Naive thymus-derived CD8-positive, alpha-beta T cell (primary cell): ENCODE results near the gene KCTD14. TPM values are rescaled to one million over a fixed set of nuclear protein-coding genes. Genes with fewer than 3 reads are reported as not detected.
A peak's percentile ranks its signal among the peaks of the same experiment; 100 is the strongest.
"Not testable (repeated sequence)": the region's sequence is repeated elsewhere in the genome, so short reads cannot be mapped to it uniquely, and the experiment has no call there.

Experiments used
- ATAC-seq, 2 donors: fragments of 150-1000 bp; cut with Tn5 transposase in 1 of 2; sonication (Bioruptor Pico), chemical (Tn5 transposase) in 1 of 2; 1 replicate in 1 of 2; 2 replicates in 1 of 2; pipeline ENCODE4 v1.10.0; 2021; ENCODE audit warnings: mild to moderate bottlenecking in 2 of 2, moderate library complexity in 2 of 2
- POLR2A ChIA-PET: fragments of 350-600 bp; sonication (Branson Sonifier 250); formaldehyde crosslinking; loops from one replicate; lab custom pipeline; 2021; ENCODE audit warnings: antibody characterized with exemption; lab: Charles Lee
- DNase-seq, 10 donors: peaks; one replicate each; pipeline versions ENCODE4 v3.0.0 to v3.0.0-alpha.2; 2020 to 2022
- H3K27ac Mint-ChIP-seq, 10 donors: one replicate each; pipeline ENCODE4 v1.8.0; 2020 to 2022; ENCODE audit warnings: mild to moderate bottlenecking in 10 of 10, mixed read lengths in 10 of 10, moderate library complexity in 4 of 10, inconsistent platforms in 1 of 10
- H3K27me3 Mint-ChIP-seq, 5 donors: one replicate each; pipeline ENCODE4 v1.8.0; 2021 to 2022; ENCODE audit warnings: mixed read lengths in 5 of 5
- H3K36me3 Mint-ChIP-seq, 3 donors: one replicate each; pipeline ENCODE4 v1.8.0; 2020 to 2022; ENCODE audit warnings: mixed read lengths in 3 of 3, mild to moderate bottlenecking in 2 of 3, inconsistent platforms in 1 of 3
- H3K4me1 Mint-ChIP-seq, 4 donors: one replicate each; pipeline ENCODE4 v1.8.0; 2021 to 2022; ENCODE audit warnings: mixed read lengths in 4 of 4
- H3K4me3 Mint-ChIP-seq, 10 donors: one replicate each; pipeline ENCODE4 v1.8.0; 2020 to 2022; ENCODE audit warnings: mild to moderate bottlenecking in 10 of 10, mixed read lengths in 10 of 10, moderate library complexity in 6 of 10, inconsistent platforms in 1 of 10
- H3K9me3 Mint-ChIP-seq, 9 donors: one replicate each; pipeline ENCODE4 v1.8.0; 2020 to 2022; ENCODE audit warnings: mixed read lengths in 9 of 9, mild to moderate bottlenecking in 3 of 9, inconsistent platforms in 1 of 9, moderate library complexity in 1 of 9
- polyA plus RNA-seq, 3 donors: library from polyadenylated mRNA; unstranded; fragments of 300-500 nt; fragmentation: Illumina TruSeq; gene quantifications; one replicate each; pipeline ENCODE4 v1.2.3, GENCODE V29; 2021
- total RNA-seq, 8 experiments: library from RNA in 2 of 8; stranded (reverse) in 2 of 8; gene quantifications; one replicate each; pipeline ENCODE4 v1.2.3 and lab custom pipeline; 2021 to 2026

The KCTD14 gene
- total and polyA plus RNA-seq, 5 experiments from 2014 or later: 0.13 to 0.36 (median 0.33) TPM; not detected in 2

DNA sequence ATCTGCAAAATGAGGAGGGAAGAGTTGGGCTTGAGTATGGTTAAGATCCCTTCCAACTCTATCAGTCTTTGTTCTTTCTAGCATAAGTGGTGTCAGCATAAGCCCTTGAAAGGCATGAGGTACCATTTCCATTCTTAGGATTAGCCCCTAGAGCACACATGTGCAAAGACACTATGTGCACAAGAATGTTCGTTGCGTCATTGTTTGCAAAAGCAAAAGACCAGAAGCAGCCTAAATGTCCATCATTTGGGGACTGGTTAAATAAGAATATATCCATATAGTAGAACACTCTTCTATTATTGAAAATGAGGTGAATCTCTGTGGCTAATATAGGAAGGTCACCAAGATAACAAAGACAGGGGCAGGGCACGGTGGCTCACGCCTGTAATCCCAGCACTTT, 10.0 kb upstream of the KCTD14 start:
- no peaks in the 10 kb centered on the region for H3K36me3 Mint-ChIP-seq
- ATAC-seq: no peak
- H3K4me3 Mint-ChIP-seq: no peak overlapping the region
- H3K27ac Mint-ChIP-seq: no peak overlapping the region
- no peaks in the 10 kb centered on the region for H3K9me3 Mint-ChIP-seq
- H3K4me1 Mint-ChIP-seq: no peaks in the 10 kb centered on the region
- POLR2A ChIA-PET: no interaction called here
- DNase-seq: no peak
- no peaks in the 10 kb centered on the region for H3K27me3 Mint-ChIP-seq

DNA sequence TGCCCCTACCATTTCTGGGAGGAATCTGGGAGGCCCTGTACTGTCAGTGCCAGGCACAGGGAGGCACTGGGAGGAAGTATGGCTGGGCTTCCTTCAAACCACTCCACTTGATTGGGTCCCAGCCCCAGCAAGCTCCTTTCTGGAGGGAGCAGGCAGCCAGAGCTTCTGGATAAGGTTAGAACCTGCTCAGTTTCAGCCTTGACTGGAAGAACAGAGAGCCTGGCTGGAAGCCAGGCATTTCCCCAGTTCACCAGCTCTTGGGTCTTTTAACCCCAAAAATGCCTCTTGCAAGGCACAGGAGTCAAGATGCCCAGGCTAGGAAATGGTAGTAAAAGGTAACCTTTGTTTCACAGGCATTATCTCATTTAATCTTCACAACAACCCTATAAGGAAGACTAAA, 9.0 kb upstream of the KCTD14 start:
- Mint-ChIP-seq H3K27me3 (no peaks in the 10 kb centered on the region), H3K4me1 (no peaks in the 10 kb centered on the region), H3K27ac (no peak overlapping the region), H3K4me3 (no peak overlapping the region), H3K9me3 (no peaks in the 10 kb centered on the region), H3K36me3 (no peaks in the 10 kb centered on the region)
- no peak for DNase-seq
- ATAC-seq: no peak
- POLR2A ChIA-PET: no interaction called here

DNA sequence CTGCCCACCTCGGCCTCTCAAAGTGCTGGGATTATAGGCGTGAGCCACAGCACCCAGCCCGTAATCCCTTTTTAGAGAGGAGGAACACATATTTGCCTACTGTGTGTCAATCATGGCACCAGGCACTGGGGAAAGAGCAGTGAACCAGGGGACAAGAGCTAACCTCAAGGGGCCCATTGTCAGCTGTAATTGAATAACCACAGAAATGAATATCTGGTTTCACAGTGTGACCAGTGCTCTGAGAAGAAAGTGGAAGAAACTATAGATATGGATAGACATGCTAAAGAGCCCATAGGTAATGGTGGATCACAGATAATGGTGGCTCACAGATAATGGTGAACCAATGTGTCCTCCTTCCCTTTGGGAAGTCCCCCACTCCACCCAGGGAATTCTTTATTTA, 8.6 kb upstream of the KCTD14 start:
- no peaks in the 10 kb centered on the region for H3K9me3 Mint-ChIP-seq
- no peak for DNase-seq
- no peaks in the 10 kb centered on the region for H3K4me1 Mint-ChIP-seq
- H3K27me3 Mint-ChIP-seq: no peaks in the 10 kb centered on the region
- H3K27ac Mint-ChIP-seq: no peak overlapping the region
- POLR2A ChIA-PET: no interaction called here
- H3K36me3 Mint-ChIP-seq: no peaks in the 10 kb centered on the region
- no peak overlapping the region for H3K4me3 Mint-ChIP-seq
- ATAC-seq: no peak

DNA sequence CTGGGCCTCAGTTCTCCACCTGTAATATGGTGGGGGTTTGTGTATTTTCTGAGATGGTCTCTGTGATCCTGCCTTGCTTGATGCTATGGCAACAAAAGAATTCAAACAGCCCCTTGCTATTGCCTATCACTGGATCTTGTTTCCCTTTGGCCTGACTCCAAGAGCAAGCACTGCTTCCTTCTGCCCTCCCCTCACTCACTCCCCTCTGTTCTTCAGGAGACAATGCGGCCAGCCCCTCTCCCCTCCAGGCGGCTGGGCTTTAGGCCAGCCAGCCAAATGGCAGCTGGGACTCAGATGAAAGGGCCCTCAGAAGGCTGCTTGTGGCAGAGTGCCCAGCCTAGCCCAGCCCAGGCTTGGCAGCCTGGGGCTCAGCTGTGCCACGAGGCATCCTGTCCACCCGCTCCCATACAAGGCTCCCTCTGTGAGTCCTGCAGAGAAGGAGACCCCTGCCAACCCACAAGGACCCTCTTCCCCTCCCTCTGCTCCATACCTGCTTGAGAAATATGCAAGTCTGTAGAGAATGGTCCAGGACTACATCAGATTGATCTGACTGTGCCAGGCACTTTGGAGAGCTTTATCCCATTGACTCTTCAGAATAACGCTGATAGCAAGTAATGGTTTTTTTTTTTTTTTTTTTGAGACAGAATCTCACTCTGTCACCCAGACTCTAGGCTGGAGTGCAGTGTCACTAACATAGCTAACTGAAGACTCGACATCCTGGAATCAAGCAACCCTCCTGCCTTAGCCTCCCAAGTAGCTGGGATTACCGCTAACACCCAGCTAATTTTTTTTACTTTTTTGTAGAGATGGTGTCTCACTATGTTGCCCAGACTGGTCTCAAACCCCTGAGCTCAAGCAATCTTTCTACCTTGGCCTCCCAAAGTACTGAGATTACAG, 7.6 kb upstream of the KCTD14 start:
- Mint-ChIP-seq H3K9me3 (no peaks in the 10 kb centered on the region), H3K36me3 (no peaks in the 10 kb centered on the region), H3K27ac (peak overlapping the region in 1 of 10 donors; percentile 69), H3K27me3 (no peaks in the 10 kb centered on the region), H3K4me1 (no peaks in the 10 kb centered on the region), H3K4me3 (no peak overlapping the region)
- no peak for ATAC-seq
- DNase-seq: no peak
- POLR2A ChIA-PET: no interaction called here

DNA sequence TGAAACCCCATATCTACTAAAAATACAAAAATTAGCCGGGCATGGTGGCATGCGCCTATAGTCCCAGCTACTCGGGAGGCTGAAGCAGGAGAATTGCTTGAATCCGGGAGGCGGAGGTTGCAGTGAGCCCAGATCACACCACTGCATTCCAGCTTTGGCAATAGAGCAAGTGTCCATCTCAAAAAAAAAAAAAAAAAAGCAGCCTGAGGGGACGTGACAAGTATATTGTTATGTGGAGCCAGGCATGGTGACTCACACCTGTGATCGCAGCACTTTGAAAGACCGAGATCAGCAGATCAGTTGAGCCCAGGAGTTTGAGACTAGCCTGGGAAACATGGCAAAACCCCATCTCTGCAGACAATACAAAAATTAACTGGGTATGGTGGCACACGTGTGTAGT, 5.3 kb upstream of the KCTD14 start:
- H3K36me3 Mint-ChIP-seq, H3K4me3 Mint-ChIP-seq, DNase-seq, H3K27me3 Mint-ChIP-seq, H3K9me3 Mint-ChIP-seq, ATAC-seq, H3K4me1 Mint-ChIP-seq, H3K27ac Mint-ChIP-seq, POLR2A ChIA-PET: not testable (repeated sequence)

DNA sequence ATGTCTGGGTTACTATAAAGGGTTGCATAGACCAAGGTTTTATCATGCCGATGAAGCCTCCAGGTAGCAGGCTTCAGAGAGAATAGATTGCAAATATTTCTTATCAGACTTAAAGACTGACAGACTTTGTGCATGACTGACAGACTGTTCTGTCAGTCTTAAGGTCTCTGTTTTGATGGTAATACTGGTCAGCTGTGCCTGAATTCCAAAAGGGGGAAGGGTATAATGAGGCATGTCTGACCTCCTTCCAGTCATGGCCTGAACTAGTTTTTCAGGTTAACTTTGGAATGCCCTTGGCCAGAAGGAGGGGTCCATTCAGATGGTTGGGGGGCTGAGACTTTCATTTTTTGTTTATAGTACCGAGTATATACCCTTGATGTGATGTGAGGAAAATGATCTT, 4.7 kb upstream of the KCTD14 start:
- Mint-ChIP-seq H3K27ac (peak overlapping the region in 1 of 10 donors; percentile 19), H3K27me3 (peaks cover 5 to 14% (median 6%) of the 10 kb centered on the region in 5 donors), H3K36me3 (no peaks in the 10 kb centered on the region), H3K9me3 (no peaks in the 10 kb centered on the region), H3K4me3 (no peak overlapping the region), H3K4me1 (peaks cover under 1 to 3% (median 1%) of the 10 kb centered on the region in 4 donors)
- DNase-seq (no peak), ATAC-seq (no peak)
- POLR2A ChIA-PET: no interaction called here

DNA sequence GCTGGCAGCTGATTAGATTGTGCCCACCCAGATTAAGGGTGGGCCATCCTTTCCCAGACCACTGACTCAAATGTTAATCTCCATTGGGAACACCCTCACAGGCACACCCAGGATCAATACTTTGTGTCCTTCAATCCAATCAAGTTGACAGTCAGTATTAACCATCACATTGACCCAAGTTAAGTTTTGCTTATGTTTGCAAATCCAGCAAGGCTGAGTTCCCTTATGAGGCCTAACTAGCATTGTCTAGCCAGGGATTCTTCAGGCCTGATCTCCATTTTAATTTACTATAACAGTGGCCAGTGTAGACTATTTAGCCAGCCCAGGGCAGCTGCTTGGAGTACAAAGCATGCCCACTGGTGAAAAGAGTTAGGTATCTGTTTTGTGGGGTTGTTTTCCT, 2.3 kb upstream of the KCTD14 start:
- POLR2A ChIA-PET: interaction anchor here (0.7 kb wide), 1 partner anchor 16 kb away, joined by 4 read pairs; no protein-coding TSS in a partner anchor
- Mint-ChIP-seq H3K4me3 (no peak overlapping the region), H3K27me3 (peaks cover 12 to 28% (median 17%) of the 10 kb centered on the region in 5 donors), H3K27ac (no peak overlapping the region), H3K9me3 (no peaks in the 10 kb centered on the region), H3K36me3 (no peaks in the 10 kb centered on the region), H3K4me1 (peaks cover 2 to 7% (median 3%) of the 10 kb centered on the region in 4 donors)
- ATAC-seq: no peak
- no peak for DNase-seq

DNA sequence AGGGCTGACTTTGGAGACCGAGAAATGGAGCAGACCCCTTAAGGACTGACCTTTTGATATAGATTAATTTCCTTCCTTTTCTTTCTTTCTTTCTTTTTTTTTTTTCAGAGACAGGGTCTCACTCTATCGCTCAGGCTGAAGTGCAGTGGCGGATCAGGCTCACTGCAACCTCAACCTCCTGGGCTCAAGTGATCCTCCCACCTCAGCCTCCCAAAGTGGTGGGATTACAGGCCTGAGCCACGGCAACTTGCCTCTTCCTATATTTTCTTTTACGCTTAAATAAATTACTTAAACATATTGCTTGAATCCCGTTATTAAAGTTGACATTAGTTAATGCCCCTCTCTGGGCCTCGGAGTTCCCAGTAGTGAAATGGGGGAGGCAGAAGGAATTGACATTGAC, 350 bp upstream of the KCTD14 start:
- peaks cover 2 to 7% (median 3%) of the 10 kb centered on the region in 4 donors for H3K4me1 Mint-ChIP-seq
- H3K27me3 Mint-ChIP-seq: peaks cover 12 to 28% (median 21%) of the 10 kb centered on the region in 5 donors
- no peak for DNase-seq
- H3K4me3 Mint-ChIP-seq: no peak overlapping the region
- no peak overlapping the region for H3K27ac Mint-ChIP-seq
- no peaks in the 10 kb centered on the region for H3K9me3 Mint-ChIP-seq
- H3K36me3 Mint-ChIP-seq: no peaks in the 10 kb centered on the region
- POLR2A ChIA-PET: no interaction called here
- ATAC-seq: no peak

DNA sequence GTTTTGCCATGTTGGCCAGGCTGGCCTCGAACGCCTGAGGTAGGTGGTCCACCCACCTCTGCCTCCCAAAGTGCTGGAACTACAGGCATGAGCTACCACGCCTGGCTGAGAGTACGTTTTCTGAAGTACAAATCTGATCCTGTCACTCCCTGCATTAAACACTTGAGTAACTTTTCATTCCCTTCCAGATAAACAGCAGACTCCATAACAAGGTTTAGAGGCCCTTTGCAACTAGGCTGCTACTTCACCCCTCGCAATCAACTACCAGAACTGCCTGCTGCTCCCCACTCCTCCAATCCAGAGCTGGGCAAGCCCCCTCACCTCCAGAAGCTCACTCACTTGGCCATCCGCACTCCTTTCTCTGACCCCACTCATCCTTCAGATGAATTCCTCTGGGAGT, 1.5 kb downstream of the KCTD14 start:
- no peak for ATAC-seq
- no peak overlapping the region for H3K4me3 Mint-ChIP-seq

DNA sequence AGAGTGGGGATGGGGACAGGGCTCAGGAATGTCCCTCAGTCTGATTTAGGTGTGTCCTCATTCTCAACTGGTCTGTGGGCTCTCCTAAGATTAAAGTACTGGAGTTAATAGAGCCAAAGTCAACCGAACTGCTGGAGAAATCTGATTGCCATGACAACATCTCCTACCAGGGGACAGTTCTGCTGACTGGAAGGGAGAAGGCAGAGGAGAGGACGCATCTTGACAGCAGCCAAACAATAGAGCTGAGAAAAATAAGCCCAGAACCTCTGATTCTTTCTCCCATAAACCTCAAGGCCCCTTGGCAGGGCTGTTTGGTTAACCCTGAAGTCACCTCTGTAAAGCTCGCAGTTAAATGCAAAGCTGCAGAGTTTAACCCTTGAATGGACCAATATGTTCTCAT, 2.8 kb downstream of the KCTD14 start:
- Mint-ChIP-seq H3K4me3 (no peak overlapping the region), H3K9me3 (no peaks in the 10 kb centered on the region), H3K27me3 (peaks cover 12 to 28% (median 21%) of the 10 kb centered on the region in 5 donors), H3K36me3 (no peaks in the 10 kb centered on the region), H3K4me1 (peaks cover 2 to 7% (median 3%) of the 10 kb centered on the region in 4 donors), H3K27ac (no peak overlapping the region)
- DNase-seq (no peak), ATAC-seq (no peak)
- POLR2A ChIA-PET: no interaction called here

More for the DNA sequence above, 1.5 kb downstream of the KCTD14 start:
- POLR2A ChIA-PET: no interaction called here
- Mint-ChIP-seq H3K9me3 (no peaks in the 10 kb centered on the region), H3K27ac (peak overlapping the region in 3 of 10 donors; percentile 8 to 72 (median 29)), H3K4me1 (peaks cover 2 to 7% (median 3%) of the 10 kb centered on the region in 4 donors), H3K36me3 (no peaks in the 10 kb centered on the region), H3K27me3 (peaks cover 12 to 28% (median 21%) of the 10 kb centered on the region in 5 donors)
- no peak for DNase-seq

DNA sequence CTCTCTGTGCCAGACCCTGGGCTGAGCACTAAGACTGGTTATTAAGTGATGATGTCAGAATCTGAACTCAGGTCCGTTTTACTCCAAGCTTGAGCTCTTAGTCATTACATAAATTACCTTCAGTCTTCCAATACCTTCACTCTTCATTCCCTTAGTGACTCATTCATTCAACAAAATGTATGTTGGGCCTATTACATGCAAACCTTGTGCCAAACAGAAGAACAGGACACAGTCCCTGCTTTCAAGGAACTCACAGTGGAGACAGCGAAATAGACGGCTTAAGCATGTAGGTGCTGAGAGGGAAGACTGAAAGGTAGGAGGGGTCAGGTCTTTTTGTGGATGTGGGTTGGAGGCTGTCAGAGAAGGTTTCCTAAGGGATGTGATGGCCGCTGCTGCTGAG, 3.3 kb downstream of the KCTD14 start:
- no peaks in the 10 kb centered on the region for H3K9me3 Mint-ChIP-seq
- H3K4me3 Mint-ChIP-seq: no peak overlapping the region
- H3K27ac Mint-ChIP-seq: no peak overlapping the region
- POLR2A ChIA-PET: no interaction called here
- DNase-seq (no peak), ATAC-seq (no peak)
- peaks cover 12 to 28% (median 21%) of the 10 kb centered on the region in 5 donors for H3K27me3 Mint-ChIP-seq
- H3K4me1 Mint-ChIP-seq: peaks cover 2 to 7% (median 3%) of the 10 kb centered on the region in 4 donors
- no peaks in the 10 kb centered on the region for H3K36me3 Mint-ChIP-seq

DNA sequence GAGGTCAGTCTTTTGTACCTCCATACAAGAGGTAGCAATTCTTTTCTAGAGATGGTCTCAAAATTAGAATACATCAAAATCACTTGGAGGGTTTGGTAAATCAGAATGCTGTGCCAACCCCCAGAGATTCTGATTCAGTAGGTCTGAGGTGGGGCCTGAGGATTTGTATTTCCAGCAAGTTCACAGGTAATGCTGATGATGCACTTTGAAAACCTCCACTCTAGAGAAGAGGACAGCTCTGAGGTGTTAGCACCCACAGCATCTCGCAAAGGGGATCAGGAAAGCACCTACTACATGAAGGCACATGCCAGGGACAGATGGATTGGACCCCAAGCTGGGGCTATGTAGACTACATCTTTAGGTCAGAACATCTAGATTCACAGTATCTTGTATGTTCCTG, 7.2 kb downstream of the KCTD14 start:
- H3K36me3 Mint-ChIP-seq: no peaks in the 10 kb centered on the region
- H3K27ac Mint-ChIP-seq: no peak overlapping the region
- no peak overlapping the region for H3K4me3 Mint-ChIP-seq
- POLR2A ChIA-PET: no interaction called here
- H3K27me3 Mint-ChIP-seq: peaks cover 0 to 6% (median 2%) of the 10 kb centered on the region in 5 donors
- DNase-seq (no peak), ATAC-seq (no peak)
- no peaks in the 10 kb centered on the region for H3K4me1 Mint-ChIP-seq
- H3K9me3 Mint-ChIP-seq: no peaks in the 10 kb centered on the region

DNA sequence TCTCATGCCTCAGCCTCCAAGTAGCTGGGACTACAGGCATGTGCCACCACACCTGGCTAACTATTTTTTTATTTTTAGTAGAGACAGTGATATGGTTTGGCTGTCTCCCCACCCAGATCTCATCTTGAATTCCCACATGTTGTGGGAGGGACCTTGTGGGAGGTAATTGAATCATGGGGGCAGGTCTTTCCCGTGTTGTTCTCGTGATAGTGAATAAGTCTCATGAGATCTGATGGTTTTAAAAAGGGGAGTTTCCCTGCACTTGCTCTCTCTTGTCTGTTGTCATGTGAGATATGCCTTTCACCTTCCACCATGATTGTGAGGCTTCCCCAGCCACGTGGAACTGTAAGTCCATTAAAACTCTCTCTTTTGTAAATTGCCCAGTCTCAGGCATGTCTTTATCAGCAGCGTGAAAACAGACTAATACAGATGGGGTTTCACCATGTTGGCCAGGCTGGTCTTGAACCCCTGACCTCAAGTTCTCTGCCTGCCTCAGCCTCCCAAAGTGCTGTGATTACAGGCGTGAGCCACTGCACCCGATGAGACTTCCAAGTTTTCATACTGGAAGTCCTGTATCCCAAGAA, 8.0 kb downstream of the KCTD14 start:
- H3K27me3 Mint-ChIP-seq, DNase-seq, H3K4me3 Mint-ChIP-seq, POLR2A ChIA-PET, H3K9me3 Mint-ChIP-seq, H3K27ac Mint-ChIP-seq, H3K4me1 Mint-ChIP-seq, H3K36me3 Mint-ChIP-seq, ATAC-seq: not testable (repeated sequence)
